ENCODE data around the gene APOC1.

DNA sequence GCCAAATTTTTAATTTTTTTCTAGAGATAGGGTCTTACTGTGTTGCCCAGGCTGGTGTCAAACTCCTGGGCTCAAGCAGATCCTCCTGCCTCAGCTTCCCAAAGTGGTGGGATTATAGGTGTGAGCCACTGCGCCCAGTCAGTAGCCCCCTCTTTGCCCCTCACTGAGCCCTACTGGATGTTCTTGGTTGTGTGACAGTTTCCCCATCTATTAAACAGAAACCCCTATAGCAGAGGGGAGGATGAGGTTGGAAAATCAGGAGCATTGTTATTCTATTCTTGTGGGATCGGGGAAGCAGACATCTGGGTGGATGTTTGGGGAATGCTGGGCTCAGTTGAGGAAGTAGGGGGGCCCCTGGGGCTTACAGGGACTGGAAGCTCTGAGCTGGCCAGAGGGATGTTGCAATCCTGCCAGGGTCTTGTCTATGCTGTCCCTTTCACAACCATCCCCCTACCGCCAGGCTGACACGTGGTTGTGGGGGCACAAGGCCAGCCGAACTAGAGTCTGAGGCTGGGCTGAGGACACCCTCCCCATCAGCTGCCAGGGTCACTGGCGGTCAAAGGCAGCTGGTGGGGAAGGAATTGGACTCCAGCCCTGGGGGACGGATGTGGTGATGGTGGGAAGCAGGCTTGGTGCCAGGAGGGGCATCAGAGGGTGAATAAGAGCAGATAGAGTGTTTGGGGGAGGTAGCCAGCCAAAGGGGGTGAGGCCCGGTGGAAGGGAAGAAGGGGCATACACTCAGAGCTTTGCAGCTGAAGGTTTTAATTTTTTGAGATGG, 10.9 kb downstream of the APOC1 start:
- no peak for TF ChIP-seq CTCF (IDR thresholded peaks at IDR 0.05)
- TF ChIP-seq POLR2A (IDR thresholded peaks at IDR 0.05), result no peak
- TF ChIP-seq EP300 (IDR thresholded peaks at IDR 0.05), result no peak

All from suprapubic skin (tissue), 3 donors.